CD4-positive, alpha-beta T cell treated with Interferon alpha-2 for 1 hour (primary cell): ENCODE results near the gene SLC7A11.
A peak's percentile ranks its signal among the peaks of the same experiment; 100 is the strongest.

Source experiments
- DNase-seq, 2 donors: peaks; one replicate each; pipeline ENCODE4 v3.0.0-alpha.2; 2020 to 2022

Gene SLC7A11

DNA sequence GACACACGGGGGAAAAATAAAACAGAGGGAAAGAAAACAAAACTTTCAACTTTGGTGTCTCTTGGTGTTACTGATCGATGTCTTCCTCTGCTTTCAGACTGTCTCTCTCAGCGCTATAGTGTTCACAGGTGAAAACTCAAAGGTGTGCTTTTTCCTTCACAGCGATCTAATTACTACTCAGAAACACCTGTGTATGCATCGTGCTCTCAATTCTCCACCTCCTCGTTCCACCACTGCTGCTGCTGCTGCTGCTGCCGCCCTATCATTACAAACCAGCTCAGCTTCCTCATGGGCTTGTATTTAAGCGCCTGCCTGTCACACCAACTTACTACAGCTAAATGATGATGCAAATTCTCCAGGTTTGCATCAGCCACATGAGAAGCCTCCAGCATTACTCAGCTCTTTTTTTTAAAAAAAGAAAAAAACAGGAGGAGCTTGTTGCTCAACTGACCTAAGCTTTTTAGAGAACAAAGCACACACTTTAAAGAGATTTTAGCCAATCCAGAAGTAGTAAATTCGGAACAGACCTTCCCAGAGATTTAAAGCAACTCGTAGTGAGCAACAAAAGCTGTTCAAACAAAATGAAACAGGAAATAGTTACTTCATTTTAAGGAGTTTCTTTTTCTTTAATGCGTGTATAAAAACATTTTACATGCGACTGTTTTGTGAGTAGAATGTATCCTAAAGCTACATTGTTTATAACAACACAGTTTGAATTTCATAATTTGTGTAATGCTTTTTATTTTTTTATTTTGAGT lies at the start of gene SLC7A11:
TSS of gene SLC7A11 (minus strand) at position 274 of the 758 bp plus-strand sequence. CDS start 280 bp downstream, outside the sequence.
- DNase-seq = peak; percentile 62 to 66

GRCh38 chr4:138291431-138291830 lies 49.3 kb upstream of the SLC7A11 start:
- no peak for DNase-seq

DNA sequence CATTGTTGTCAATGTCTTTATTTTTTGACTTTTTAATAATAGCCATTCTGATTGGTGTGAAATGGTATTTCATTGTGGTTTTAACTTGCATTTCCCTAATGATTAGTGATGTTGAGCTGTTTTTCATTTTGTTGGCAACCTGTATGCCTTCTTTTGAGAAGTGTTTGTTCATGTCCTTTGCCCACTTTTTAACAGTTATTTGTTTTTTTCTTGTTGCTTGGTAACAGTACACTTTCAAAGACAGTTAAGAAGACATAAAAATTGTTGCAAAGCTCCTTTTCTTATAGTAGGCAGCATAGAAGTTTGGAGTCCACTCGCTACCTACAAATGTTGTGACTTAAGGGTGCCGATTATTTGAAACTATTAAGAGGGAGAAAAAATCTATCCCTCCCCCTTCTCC lies 48.7 kb upstream of the SLC7A11 start:
- no peak for DNase-seq

- no peak for DNase-seq
Observed at GRCh38 chr4:138279286-138279685, 37.1 kb upstream of the SLC7A11 start.

GRCh38 chr4:138277133-138277532 lies 35.0 kb upstream of the SLC7A11 start:
- DNase-seq = no peak

DNA sequence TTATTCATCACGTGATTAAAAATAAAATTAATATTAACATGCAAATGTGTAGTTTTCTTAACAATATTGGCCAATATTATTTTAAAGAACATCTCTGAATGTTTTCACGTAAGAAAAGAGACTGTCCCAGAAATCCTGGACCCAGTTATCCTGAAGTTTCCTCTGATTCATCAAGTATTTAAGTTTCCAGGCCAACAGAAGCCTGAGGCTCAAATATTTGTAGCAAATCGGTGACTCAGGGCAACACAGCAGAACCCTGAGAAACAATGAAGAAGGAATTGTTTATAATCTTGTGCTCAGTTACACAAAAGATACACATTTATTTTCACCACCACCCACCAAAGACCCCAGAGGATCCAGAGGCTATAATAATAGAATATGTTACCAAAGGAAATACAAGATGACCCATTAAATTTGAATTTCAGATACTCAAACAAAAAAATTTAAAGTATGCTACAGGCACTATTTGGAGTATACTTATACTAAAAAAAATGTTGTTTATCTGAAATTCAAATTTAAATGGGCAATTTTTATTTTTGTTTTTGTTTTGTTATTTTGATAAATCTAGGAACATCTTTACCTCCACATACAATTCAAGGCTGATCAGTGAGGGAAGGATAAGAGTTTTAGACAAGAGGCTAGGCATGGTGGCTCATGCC lies 33.9 kb upstream of the SLC7A11 start:
- DNase-seq = no peak

DNA sequence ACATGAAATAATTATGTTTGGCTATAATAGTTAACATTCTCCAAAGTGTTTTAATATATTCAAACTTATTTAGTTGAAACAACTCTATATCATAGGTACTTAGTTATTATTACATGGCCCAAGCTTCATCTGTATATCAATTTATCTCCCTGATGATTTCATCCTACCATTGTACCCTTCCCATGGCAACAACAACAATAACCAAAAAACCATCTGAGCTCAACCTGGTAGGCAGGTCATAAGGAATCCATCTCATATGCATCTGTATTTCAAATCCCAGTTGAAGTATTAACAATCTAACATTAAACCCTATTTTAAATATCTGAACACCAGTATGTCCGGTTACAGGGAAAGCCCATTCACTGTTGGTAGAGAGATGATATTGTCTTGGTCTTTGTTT lies 33.1 kb upstream of the SLC7A11 start:
- DNase-seq = no peak

DNA sequence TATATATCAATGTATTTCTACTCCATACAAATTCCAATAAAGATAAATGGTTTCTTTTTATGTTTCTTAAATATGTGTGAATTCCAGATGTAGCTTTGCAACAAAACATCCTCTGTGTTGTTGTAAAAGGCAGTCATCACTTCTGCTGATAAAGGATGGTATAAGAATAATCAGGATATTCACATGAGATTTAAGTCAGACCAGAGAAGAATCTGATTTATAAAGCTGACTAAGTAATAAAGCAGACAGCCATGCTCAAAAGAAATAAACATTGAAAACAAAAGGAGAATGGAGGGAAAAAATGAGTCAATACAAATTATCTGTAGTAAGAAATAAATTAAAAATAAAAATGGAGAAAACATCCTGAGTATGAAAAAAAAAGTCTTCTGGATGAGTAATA lies 27.0 kb upstream of the SLC7A11 start:
- no peak for DNase-seq

- no peak for DNase-seq
Observed at GRCh38 chr4:138267835-138268234, 25.7 kb upstream of the SLC7A11 start.

DNA sequence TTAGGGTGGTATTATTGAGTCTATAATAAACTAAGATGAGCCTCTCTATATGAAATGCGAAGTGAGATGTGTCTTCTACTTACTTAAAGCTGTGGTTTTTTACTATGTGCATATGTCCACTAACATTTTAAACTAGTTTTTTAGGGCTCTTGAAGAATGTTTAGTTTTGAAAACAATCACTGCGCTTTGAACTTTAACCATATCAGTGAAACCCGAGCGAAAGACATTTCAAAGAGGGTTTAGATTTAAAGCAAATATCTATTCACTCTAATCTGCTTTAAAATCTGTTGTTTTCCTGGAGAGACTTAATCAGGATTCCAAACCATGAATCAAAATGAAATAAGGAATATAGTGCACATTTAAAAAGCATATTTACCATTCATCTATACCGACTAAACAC lies 24.8 kb upstream of the SLC7A11 start:
- no peak for DNase-seq

DNA sequence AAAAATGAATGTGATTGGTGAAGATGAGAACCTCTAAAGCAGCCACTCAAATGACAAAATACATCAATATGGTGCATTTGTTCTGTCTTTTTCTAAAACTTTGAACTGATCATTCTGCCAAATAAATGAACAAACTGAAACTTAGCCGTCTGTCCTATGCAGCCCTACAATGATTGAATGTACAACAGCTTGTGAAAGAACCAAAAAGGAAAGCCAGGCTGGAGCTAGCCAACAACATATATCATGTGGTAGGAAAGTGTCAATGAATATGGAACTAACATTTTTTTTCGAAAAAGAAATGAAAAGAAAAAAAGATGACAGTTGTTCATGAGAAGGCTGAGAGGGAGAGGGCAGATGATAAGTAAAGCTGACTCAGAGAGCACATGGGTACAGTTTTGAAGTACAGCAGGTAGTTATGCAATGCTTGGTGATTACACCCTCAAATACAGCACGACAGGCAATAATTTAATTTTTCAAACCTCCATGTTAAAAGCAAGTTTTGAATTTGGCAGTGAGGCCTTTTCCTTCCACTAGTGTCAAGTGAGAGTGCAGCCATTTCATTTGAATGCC lies 21.2 kb upstream of the SLC7A11 start:
- DNase-seq = no peak

- no peak for DNase-seq
Observed at GRCh38 chr4:138262469-138262868, 20.3 kb upstream of the SLC7A11 start.

DNA sequence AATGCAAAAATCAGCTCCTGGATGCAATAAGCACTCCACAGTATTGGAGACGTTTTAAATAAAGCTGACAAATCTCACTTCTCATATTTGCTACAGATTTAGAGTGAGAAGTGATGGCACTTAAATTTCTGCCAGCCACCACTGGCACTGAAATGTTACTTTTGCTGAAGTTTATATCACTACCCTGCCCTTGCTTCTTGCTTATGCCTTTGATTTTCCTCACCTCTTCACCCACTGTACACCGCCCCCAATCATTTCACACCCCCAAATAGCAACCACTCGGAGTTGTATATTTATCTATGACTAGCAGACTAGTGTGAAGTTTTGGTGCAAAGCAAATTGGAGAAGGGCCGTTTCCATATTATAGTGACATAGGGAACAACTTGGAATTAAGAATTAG lies 19.9 kb upstream of the SLC7A11 start:
- DNase-seq = no peak

GRCh38 chr4:138259824-138260223 lies 17.7 kb upstream of the SLC7A11 start:
- no peak for DNase-seq

DNA sequence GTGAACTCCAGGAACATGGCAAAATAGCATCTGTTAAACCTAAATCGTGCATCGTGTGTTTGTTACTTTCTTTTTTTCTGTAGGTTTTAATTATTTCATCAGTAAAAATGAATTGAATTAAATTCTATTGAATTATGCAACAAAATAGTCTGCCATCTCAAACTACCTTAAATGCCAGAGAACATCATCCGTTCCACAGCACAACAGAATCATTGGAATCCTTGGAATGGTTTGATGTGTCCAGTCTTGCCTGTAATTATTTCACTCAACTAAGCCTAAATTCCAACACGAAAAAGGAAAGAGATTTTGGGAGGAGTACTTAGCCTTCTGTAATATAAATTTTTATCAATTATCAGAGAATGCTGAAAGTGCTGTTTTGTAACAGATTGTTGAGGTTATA lies 17.1 kb upstream of the SLC7A11 start:
- DNase-seq = no peak

DNA sequence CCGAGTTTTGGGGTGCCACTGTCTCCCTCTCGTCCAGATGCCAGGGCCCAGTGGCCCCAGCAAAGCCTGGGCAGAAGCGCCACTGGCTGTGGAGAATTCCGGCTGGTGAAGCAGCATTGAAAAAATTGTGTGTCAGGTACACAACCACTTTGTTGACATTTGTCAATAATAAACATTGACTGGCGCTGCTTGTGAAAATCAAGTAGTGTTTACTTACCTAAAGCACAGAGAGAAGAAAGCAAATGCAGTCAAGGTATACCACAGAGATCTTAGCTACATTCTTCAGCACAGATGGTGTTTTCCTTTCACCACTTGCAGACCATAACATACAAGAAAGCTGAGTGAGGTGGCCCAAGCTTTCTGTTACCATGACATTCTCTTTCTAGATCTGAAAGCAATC lies 14.5 kb upstream of the SLC7A11 start:
- DNase-seq = no peak

GRCh38 chr4:138255917-138256597 lies 13.9 kb upstream of the SLC7A11 start:
- DNase-seq = no peak

DNA sequence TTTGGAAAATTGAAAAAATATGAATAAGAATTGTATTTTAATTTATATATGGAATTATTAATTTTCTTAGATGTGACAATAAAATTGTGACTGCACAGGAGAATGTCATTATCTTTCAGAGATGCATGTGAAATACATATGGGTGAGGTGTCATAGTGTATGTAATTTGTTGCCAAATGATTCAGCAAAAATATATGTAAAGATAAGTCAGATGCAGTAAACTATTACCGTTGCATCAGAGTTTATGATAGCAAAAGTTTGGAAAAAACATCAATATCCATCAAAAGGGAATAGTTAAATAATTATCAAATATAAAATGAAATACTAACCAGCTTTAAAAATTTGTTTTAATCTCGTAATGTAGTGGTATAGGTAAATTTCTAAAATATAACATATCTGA lies 10.4 kb upstream of the SLC7A11 start:
- no peak for DNase-seq

DNA sequence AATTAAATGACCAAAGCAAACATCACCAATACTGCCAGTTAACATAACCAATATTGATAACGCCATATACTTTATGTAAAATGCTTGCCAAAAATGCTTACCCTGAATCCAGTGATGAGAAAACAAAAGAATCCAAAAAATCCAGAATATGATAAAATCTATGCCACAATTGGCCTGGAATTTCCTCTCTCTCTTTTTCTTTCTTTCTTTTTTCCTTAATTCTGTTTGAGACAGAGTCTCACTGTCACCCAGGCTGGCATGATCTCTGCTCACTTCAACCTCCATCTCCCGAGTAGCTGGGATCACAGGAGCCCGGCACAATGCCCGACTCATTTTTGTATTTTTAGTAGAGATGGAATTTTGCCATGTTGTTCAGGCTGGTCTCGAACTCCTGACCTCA lies 9.8 kb upstream of the SLC7A11 start:
- DNase-seq = no peak

DNA sequence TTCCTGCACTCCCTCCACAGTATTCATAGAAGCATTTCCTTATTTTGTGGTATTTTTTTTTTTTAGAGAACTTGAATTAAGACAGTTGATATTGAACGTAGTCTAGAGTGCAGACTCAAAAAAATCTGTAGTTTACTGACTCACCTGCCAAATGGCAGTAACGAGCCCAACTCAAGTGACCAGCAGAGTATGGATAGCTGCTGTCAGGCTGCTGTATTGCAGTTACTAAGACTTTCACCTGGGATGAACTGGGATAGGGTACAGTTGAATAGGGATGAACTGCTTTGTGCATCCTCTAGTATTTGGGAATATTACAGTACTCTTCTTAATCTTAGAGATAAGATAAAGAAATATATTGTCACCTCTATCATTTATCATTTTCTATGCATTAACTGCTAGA lies 7.0 kb upstream of the SLC7A11 start:
- DNase-seq = no peak

DNA sequence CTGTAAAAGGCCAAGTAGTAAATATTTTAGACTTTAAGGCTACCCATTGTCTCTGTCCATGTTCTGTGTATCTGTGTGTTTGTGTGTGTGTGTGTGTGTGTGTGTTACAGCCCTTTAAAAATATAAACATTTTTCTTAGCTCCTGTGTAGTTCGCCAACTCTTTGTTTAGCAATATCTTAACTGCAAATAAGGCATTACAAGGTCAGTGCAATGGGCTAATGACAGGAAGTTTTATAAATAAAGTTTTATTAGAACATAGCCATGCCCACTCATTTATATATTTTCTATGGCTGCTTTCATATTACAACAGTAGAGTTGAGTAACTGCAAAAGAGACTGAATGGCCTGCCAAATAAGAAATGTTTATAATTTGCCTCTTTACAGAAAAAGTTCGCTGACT lies 5.9 kb upstream of the SLC7A11 start:
- DNase-seq = no peak

DNA sequence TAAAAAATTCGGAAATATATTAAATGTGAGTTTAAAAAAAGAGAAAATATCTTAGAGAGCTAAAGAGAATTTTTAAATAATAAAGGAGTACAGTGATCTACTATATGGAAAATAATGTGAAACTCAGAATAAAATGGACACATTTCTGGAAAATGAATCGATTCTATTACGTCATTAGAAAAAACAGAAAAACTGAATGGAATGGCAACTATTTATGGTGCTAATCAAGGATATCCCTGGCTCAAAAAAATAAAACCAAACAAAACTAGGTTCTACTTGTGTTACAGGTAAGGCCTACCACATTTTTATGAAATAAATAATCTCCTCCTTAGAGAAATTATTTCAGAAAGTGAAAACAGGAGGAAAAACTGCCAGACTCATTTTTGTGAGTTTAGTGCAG lies 5.5 kb upstream of the SLC7A11 start:
- no peak for DNase-seq

- DNase-seq = no peak
Observed at GRCh38 chr4:138243369-138243768, 1.2 kb upstream of the SLC7A11 start.

GRCh38 chr4:138242834-138243156 lies 646 bp upstream of the SLC7A11 start:
- DNase-seq = no peak
